ENCODE data around the gene HOTAIR. TPM values are rescaled to one million over a fixed set of nuclear protein-coding genes. Genes with fewer than 3 reads are reported as not detected.

Gene HOTAIR
- total RNA-seq, 1 donor from 2014 or later = not detected

- H3K4me1 Mint-ChIP-seq = peaks cover 4% of the 10 kb centered on the region
- H3K36me3 ChIP-seq = no peaks in the 10 kb centered on the region
- peaks cover 100% of the 10 kb centered on the region for H3K27me3 ChIP-seq
- no peaks in the 10 kb centered on the region for H3K79me2 ChIP-seq (ENCODE audit: low read depth)
- H3K4me1 ChIP-seq = no peaks in the 10 kb centered on the region
- no peak overlapping the region for H2AFZ ChIP-seq (replicated peaks)
- H4K20me1 ChIP-seq (ENCODE audit: low read depth) = peaks cover 84% of the 10 kb centered on the region
- no peak overlapping the region for H3K27ac ChIP-seq
- no peaks in the 10 kb centered on the region for H3K9me3 ChIP-seq (ENCODE audit: low read depth)
- H3K27ac Mint-ChIP-seq = no peak overlapping the region
- H3K4me2 ChIP-seq = no peak overlapping the region
- H3K9ac ChIP-seq = no peak overlapping the region
- no peak overlapping the region for H3K4me3 ChIP-seq
- no peak overlapping the region for H3K4me3 Mint-ChIP-seq
- H3K9me3 Mint-ChIP-seq = peaks cover 2% of the 10 kb centered on the region
- H3K36me3 Mint-ChIP-seq = no peaks in the 10 kb centered on the region
- TF ChIP-seq CTCF (IDR thresholded peaks at IDR 0.05) = no peak
- TF ChIP-seq EZH2phosphoT487 (IDR thresholded peaks at IDR 0.05) = no peak
- TF ChIP-seq EZH2 (IDR thresholded peaks at IDR 0.05) = no peak
- DNase-seq (ENCODE audit: low spot score) = no peak
- H3F3A ChIP-seq (ENCODE audit: low read depth) = peaks cover 3% of the 10 kb centered on the region
- peaks cover 92% of the 10 kb centered on the region for H3K27me3 Mint-ChIP-seq (ENCODE audit: insufficient read depth, low read depth)
Observed at GRCh38 chr12:54006559-54007220, 31.9 kb upstream of the HOTAIR start.

GRCh38 chr12:54005853-54006558 lies 31.3 kb upstream of the HOTAIR start:
- Histone ChIP-seq H4K20me1 (ENCODE audit: low read depth) (peaks cover 87% of the 10 kb centered on the region), H3K36me3 (no peaks in the 10 kb centered on the region), H3F3A (ENCODE audit: low read depth) (peaks cover 1% of the 10 kb centered on the region), H3K27ac (no peak overlapping the region), H3K4me2 (no peak overlapping the region), H3K4me3 (no peak overlapping the region), H3K27me3 (peaks cover 100% of the 10 kb centered on the region), H3K4me1 (no peaks in the 10 kb centered on the region), H3K9ac (no peak overlapping the region), H3K79me2 (ENCODE audit: low read depth) (no peaks in the 10 kb centered on the region), H2AFZ (replicated peaks) (no peak overlapping the region), H3K9me3 (ENCODE audit: low read depth) (no peaks in the 10 kb centered on the region)
- peaks cover 4% of the 10 kb centered on the region for H3K4me1 Mint-ChIP-seq
- peaks cover 92% of the 10 kb centered on the region for H3K27me3 Mint-ChIP-seq (ENCODE audit: insufficient read depth, low read depth)
- H3K36me3 Mint-ChIP-seq = no peaks in the 10 kb centered on the region
- H3K9me3 Mint-ChIP-seq = peaks cover 2% of the 10 kb centered on the region
- DNase-seq (ENCODE audit: low spot score) = peak; percentile 96
- no peak overlapping the region for H3K4me3 Mint-ChIP-seq
- TF ChIP-seq EZH2 (IDR thresholded peaks at IDR 0.05) = peak; percentile 97
- peak; percentile 98 for TF ChIP-seq CTCF (IDR thresholded peaks at IDR 0.05)
- peak; percentile 86 for TF ChIP-seq EZH2phosphoT487 (IDR thresholded peaks at IDR 0.05)
- H3K27ac Mint-ChIP-seq = no peak overlapping the region

GRCh38 chr12:54005531-54005852 lies 30.7 kb upstream of the HOTAIR start:
- Mint-ChIP-seq H3K27ac (no peak overlapping the region), H3K9me3 (peaks cover 2% of the 10 kb centered on the region), H3K4me1 (peaks cover 4% of the 10 kb centered on the region), H3K4me3 (no peak overlapping the region), H3K36me3 (no peaks in the 10 kb centered on the region), H3K27me3 (ENCODE audit: insufficient read depth, low read depth) (peaks cover 93% of the 10 kb centered on the region)
- H3K4me3 ChIP-seq = no peak overlapping the region
- no peak overlapping the region for H3K4me2 ChIP-seq
- no peaks in the 10 kb centered on the region for H3K9me3 ChIP-seq (ENCODE audit: low read depth)
- H3K27ac ChIP-seq = no peak overlapping the region
- no peaks in the 10 kb centered on the region for H3K4me1 ChIP-seq
- no peaks in the 10 kb centered on the region for H3F3A ChIP-seq (ENCODE audit: low read depth)
- H3K9ac ChIP-seq = no peak overlapping the region
- TF ChIP-seq EZH2 (IDR thresholded peaks at IDR 0.05) = peak; percentile 76
- TF ChIP-seq EZH2phosphoT487 (IDR thresholded peaks at IDR 0.05) = no peak
- TF ChIP-seq CTCF (IDR thresholded peaks at IDR 0.05) = no peak
- H4K20me1 ChIP-seq (ENCODE audit: low read depth) = peaks cover 87% of the 10 kb centered on the region
- no peaks in the 10 kb centered on the region for H3K36me3 ChIP-seq
- no peak overlapping the region for H2AFZ ChIP-seq (replicated peaks)
- H3K27me3 ChIP-seq = peaks cover 100% of the 10 kb centered on the region
- no peaks in the 10 kb centered on the region for H3K79me2 ChIP-seq (ENCODE audit: low read depth)
- DNase-seq (ENCODE audit: low spot score) = no peak

Measured in neural progenitor cell (in vitro differentiated cells).